ENCODE results near the gene CBX4. TPM values are rescaled to one million over a fixed set of nuclear protein-coding genes. Genes with fewer than 3 reads are reported as not detected.

CBX4 gene
- total and polyA plus RNA-seq, 2 of the 13 experiments (the other 11 are each of a cell fraction or from before 2014, with no cell fraction given) = 25.8 to 50.8 TPM

- TF ChIP-seq HINFP (CRISPR knock-in tag; IDR thresholded peaks at IDR 0.05; ENCODE audit: low read depth) = peak; percentile 78
- no peak for TF ChIP-seq ZFP36 (IDR thresholded peaks at IDR 0.05; ENCODE audit: borderline replicate concordance, low read depth, low read length, partially characterized antibody)
- TF ChIP-seq ZZZ3 (CRISPR knock-in tag; IDR thresholded peaks at IDR 0.05; ENCODE audit: borderline replicate concordance) = no peak
- TF ChIP-seq GZF1 (CRISPR knock-in tag; IDR thresholded peaks at IDR 0.05) = peak; percentile 100
- TF ChIP-seq RBFOX2 (IDR thresholded peaks at IDR 0.05; ENCODE audit: low read depth, low read length) = no peak
- TF ChIP-seq MIER2 (CRISPR knock-in tag; IDR thresholded peaks at IDR 0.05) = no peak
- TF ChIP-seq SP4 (CRISPR knock-in tag; IDR thresholded peaks at IDR 0.05) = 0 out of 2 replicates have a peak, but pooled peaks have one; percentile 31
- peak; percentile 69; the same call in 1 of the 2 replicates for TF ChIP-seq ZNF598 (CRISPR knock-in tag; IDR thresholded peaks at IDR 0.05; ENCODE audit: borderline replicate concordance)
- no peak for TF ChIP-seq ARID5B (CRISPR knock-in tag; IDR thresholded peaks at IDR 0.05)
- TF ChIP-seq ZNF333 (CRISPR knock-in tag; IDR thresholded peaks at IDR 0.05; ENCODE audit: borderline replicate concordance) = 0 out of 2 replicates have a peak, but pooled peaks have one; percentile 22
- TF ChIP-seq ESRRA (CRISPR knock-in tag; IDR thresholded peaks at IDR 0.05; ENCODE audit: low read depth) = no peak
- no peak for TF ChIP-seq ZNF564 (CRISPR knock-in tag; IDR thresholded peaks at IDR 0.05)
- 0 out of 2 replicates have a peak, but pooled peaks have one; percentile 24 for TF ChIP-seq ZNF567 (CRISPR knock-in tag; IDR thresholded peaks at IDR 0.05; ENCODE audit: borderline replicate concordance)
- TF ChIP-seq SIX1 (CRISPR knock-in tag; IDR thresholded peaks at IDR 0.05; ENCODE audit: borderline replicate concordance) = no peak
- no peak for TF ChIP-seq ZNF160 (CRISPR knock-in tag; IDR thresholded peaks at IDR 0.05)
- no peak for TF ChIP-seq SOX6 (IDR thresholded peaks at IDR 0.05)
- no peak for TF ChIP-seq SOX6 (CRISPR knock-in tag; IDR thresholded peaks at IDR 0.05)
- TF ChIP-seq FOXP4 (CRISPR knock-in tag; IDR thresholded peaks at IDR 0.05) = peak; percentile 32; the same call in 1 of the 2 replicates
- no peak for TF ChIP-seq MAZ (IDR thresholded peaks at IDR 0.05; ENCODE audit: borderline replicate concordance, low read depth, low read length)
- peak; percentile 51; the same call in 1 of the 2 replicates for TF ChIP-seq MAZ (CRISPR knock-in tag; IDR thresholded peaks at IDR 0.05; ENCODE audit: low read depth)
- no peak for TF ChIP-seq PRPF4 (IDR thresholded peaks at IDR 0.05; ENCODE audit: low read depth, low read length, poor library complexity, severe bottlenecking)
Measured at GRCh38 chr17:79800325-79801155, 38.7 kb downstream of the CBX4 start (continued).
